DND-41 (cell line): ENCODE results near the gene SFXN5.

ENCODE experiments used
- ATAC-seq: fragments of 200-7000 bp; cut with Tn5 transposase; 3 replicates; pipeline ENCODE4 v1.9.1; 2021; ENCODE audit warnings: low read depth; ENCODE audit not compliant: insufficient read depth
- DNase-seq: peaks from one replicate; pipeline ENCODE4 v3.0.0-alpha.2; 2020
- H2AFZ ChIP-seq: 2 replicates; pipeline ENCODE4 v1.6.0; 2012; ENCODE audit warnings: low read depth, low read length
- H3K27ac ChIP-seq: 2 replicates; pipeline ENCODE4 v1.5.1; 2012; ENCODE audit warnings: low read length, inconsistent platforms
- H3K27me3 ChIP-seq: fragments of 200-600 bp; sonication (generic); 2 replicates; pipeline ENCODE4 v1.6.0; 2012; ENCODE audit warnings: low read length, mild to moderate bottlenecking, inconsistent platforms; ENCODE audit not compliant: insufficient read depth, poor library complexity
- H3K36me3 ChIP-seq: 2 replicates; pipeline ENCODE4 v1.5.1; 2012; ENCODE audit warnings: low read length, inconsistent platforms; ENCODE audit not compliant: insufficient read depth
- H3K4me1 ChIP-seq: 2 replicates; pipeline ENCODE4 v1.5.1; 2012; ENCODE audit warnings: mild to moderate bottlenecking, low read length; ENCODE audit not compliant: insufficient read depth
- H3K4me2 ChIP-seq: 2 replicates; pipeline ENCODE4 v1.6.0; 2012; ENCODE audit warnings: mild to moderate bottlenecking, moderate library complexity, low read length, inconsistent platforms; ENCODE audit not compliant: insufficient read depth
- H3K4me3 ChIP-seq, 2 experiments: fragments of 200-600 bp in 1 of 2; shearing (Covaris generic) in 1 of 2; 2 replicates each; pipeline ENCODE4 v1.5.1; 2012 to 2016; ENCODE audit warnings: inconsistent platforms in 2 of 2, low read length in 2 of 2, mild to moderate bottlenecking in 2 of 2, low read depth in 1 of 2, moderate library complexity in 1 of 2
- H3K79me2 ChIP-seq: 2 replicates; pipeline ENCODE4 v1.6.0; 2012; ENCODE audit warnings: low read length, inconsistent platforms; ENCODE audit not compliant: insufficient read depth
- H3K9ac ChIP-seq: 2 replicates; pipeline ENCODE4 v1.6.0; 2012; ENCODE audit warnings: low read depth, mild to moderate bottlenecking, inconsistent platforms, low read length, moderate library complexity
- H3K9me3 ChIP-seq: 2 replicates; pipeline ENCODE4 v1.5.1; 2012; ENCODE audit warnings: low read length, moderate library complexity, mild to moderate bottlenecking, inconsistent platforms; ENCODE audit not compliant: insufficient read depth, severe bottlenecking
- H4K20me1 ChIP-seq: 2 replicates; pipeline ENCODE4 v1.6.0; 2012; ENCODE audit warnings: low read length; ENCODE audit not compliant: insufficient read depth
- EZH2 ChIP-seq: IDR thresholded peaks from 3 replicates; pipeline ENCODE4 v1.6.1; 2012; ENCODE audit warnings: borderline replicate concordance, low read depth, mild to moderate bottlenecking, moderate library complexity, low read length, inconsistent platforms; ENCODE audit not compliant: severe bottlenecking
- TF ChIP-seq, protein P1 (sequence below): IDR thresholded peaks from 2 replicates; pipeline ENCODE4 v1.5.1; 2012; ENCODE audit warnings: borderline replicate concordance, low read length, moderate library complexity, mild to moderate bottlenecking; ENCODE audit not compliant: poor library complexity, severe bottlenecking; ENCODE audit errors: extremely low read depth

SFXN5 gene

DNA sequence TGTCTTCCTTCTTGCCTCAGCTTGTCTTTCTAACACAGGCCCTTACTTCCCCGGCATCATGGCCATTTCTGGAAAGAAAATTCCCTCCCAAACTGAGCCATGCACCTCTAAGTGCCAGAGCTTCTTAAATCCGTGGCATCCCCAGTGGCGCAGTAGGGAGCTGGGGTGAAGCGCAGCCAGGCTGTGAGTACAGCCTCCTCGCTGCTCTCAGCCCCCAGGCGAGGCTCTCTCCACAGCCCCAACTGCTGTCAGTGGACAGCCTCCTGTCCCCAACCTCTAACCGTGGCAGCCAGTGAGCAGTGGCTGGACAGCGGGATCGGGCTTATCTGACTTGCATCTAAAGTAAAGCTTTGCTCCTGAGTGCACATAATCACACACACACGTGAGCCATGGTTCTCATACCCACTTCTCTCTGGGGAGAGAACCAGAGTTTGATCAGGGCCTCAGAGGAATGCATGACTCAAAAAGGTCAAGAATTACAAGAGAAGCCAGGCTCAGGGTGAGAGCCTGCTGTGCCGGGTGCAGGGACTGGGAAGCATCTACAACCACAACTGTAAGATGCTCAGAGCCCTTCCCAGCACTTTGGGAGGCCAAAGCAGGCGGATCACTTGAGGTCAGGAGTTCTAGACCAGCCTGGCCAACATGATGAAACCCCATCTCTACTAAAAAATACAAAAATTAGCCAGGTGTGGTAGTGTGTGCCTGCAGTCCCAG lies 50.7 kb downstream of the SFXN5 start:
- Histone ChIP-seq H3K9ac (no peak overlapping the region), H3K9me3 (no peaks in the 10 kb centered on the region), H3K4me3 (no peak overlapping the region), H2AFZ (no peak overlapping the region), H3K27ac (no peak overlapping the region), H3K79me2 (no peaks in the 10 kb centered on the region), H3K4me2 (no peak overlapping the region), H3K4me1 (no peaks in the 10 kb centered on the region), H4K20me1 (no peaks in the 10 kb centered on the region), H3K36me3 (0 out of 2 replicates have a peak, but pooled peaks cover 3% of the 10 kb centered on the region), H3K27me3 (no peaks in the 10 kb centered on the region)
- no peak for ATAC-seq
- TF ChIP-seq, protein P1, sequence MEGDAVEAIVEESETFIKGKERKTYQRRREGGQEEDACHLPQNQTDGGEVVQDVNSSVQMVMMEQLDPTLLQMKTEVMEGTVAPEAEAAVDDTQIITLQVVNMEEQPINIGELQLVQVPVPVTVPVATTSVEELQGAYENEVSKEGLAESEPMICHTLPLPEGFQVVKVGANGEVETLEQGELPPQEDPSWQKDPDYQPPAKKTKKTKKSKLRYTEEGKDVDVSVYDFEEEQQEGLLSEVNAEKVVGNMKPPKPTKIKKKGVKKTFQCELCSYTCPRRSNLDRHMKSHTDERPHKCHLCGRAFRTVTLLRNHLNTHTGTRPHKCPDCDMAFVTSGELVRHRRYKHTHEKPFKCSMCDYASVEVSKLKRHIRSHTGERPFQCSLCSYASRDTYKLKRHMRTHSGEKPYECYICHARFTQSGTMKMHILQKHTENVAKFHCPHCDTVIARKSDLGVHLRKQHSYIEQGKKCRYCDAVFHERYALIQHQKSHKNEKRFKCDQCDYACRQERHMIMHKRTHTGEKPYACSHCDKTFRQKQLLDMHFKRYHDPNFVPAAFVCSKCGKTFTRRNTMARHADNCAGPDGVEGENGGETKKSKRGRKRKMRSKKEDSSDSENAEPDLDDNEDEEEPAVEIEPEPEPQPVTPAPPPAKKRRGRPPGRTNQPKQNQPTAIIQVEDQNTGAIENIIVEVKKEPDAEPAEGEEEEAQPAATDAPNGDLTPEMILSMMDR, result no peak
- no peak for TF ChIP-seq EZH2
- no peak for DNase-seq

DNA sequence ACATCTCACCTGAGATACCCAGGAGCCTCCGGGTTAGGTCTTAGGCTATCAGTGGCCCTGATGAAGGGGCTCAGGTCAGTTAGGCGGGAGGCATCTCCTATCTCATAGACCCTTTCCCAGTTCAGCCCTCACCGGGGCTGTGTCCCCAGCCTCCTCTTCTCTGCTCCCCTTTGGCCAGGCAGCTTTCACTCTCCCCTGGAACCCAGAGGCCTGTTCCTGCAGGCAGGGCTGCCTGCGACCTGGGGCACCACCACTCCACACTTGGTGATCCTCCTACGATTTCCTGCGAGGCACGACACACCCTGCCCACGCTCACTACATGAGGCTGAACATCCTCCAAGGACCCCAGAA lies 51.2 kb downstream of the SFXN5 start:
- Histone ChIP-seq H3K9me3 (no peaks in the 10 kb centered on the region), H3K79me2 (no peaks in the 10 kb centered on the region), H4K20me1 (no peaks in the 10 kb centered on the region), H3K4me1 (no peaks in the 10 kb centered on the region), H3K27me3 (no peaks in the 10 kb centered on the region), H3K36me3 (0 out of 2 replicates have a peak, but pooled peaks cover 3% of the 10 kb centered on the region), H3K9ac (no peak overlapping the region), H3K27ac (no peak overlapping the region), H2AFZ (no peak overlapping the region), H3K4me2 (no peak overlapping the region), H3K4me3 (no peak overlapping the region)
- TF ChIP-seq EZH2, result no peak
- TF ChIP-seq, protein P1, result no peak
- DNase-seq, result no peak
- ATAC-seq, result no peak

DNA sequence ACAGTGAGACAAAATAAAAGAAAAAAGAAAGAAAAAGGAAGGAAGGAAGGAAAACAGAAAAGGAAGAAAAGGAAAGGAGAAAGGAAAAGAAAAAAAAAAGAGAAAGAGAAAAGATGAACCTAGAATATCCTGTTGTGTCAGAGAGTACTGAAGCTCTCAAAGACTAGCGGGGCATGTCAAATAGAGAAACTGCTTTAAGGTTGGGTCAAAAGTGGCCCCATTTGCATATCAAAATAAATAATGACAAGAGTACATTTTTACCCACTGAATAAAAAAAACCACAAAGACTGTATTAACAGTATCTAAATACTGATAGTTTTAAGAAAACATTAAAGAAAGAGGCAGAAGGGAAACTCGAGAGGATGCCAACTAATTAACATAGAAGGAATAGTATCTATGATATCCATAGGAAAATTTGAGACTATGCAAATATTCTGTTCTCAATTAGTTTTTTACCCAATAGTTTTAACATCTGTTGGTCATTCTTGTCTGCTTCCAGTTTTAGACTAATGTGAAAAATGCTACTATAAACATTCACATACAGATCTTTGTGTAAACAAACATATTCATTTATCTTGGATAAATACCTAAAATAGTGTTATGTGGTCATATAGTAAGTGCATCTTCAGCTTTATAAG lies 53.2 kb downstream of the SFXN5 start:
- Histone ChIP-seq H3K27ac (no peak overlapping the region), H3K9ac (no peak overlapping the region), H3K27me3 (no peaks in the 10 kb centered on the region), H3K4me1 (no peaks in the 10 kb centered on the region), H3K36me3 (0 out of 2 replicates have a peak, but pooled peaks cover 3% of the 10 kb centered on the region), H3K4me3 (no peak overlapping the region), H2AFZ (no peak overlapping the region), H3K9me3 (no peaks in the 10 kb centered on the region), H3K4me2 (no peak overlapping the region), H3K79me2 (no peaks in the 10 kb centered on the region), H4K20me1 (no peaks in the 10 kb centered on the region)
- TF ChIP-seq, protein P1, result no peak
- TF ChIP-seq EZH2, result no peak
- DNase-seq, result no peak
- no peak for ATAC-seq
